ENCODE results near the gene LRRK1. TPM values are rescaled to one million over a fixed set of nuclear protein-coding genes. Genes with fewer than 3 reads are reported as not detected.

The LRRK1 gene
- polyA plus RNA-seq, 1 of the 3 experiments (the other 2 are of a cell fraction), result 6.9 TPM

GRCh38 chr15:101051291-101052030 is 132.3 kb downstream of the LRRK1 start:
- H3K36me3 ChIP-seq (replicated peaks in 1 of 2; ENCODE audit: control insufficient read depth in 1 of 2, insufficient read depth in 2 of 2, low read length in 1 of 2), result peaks cover 4 to 19% of the 10 kb centered on the region in 2 experiments
- TF ChIP-seq SMC3 (IDR thresholded peaks at IDR 0.05; ENCODE audit: low read depth, low read length), result no peak
- no peak for TF ChIP-seq CHD2 (IDR thresholded peaks at IDR 0.05; ENCODE audit: low read length, partially characterized antibody)
- TF ChIP-seq, protein P1, sequence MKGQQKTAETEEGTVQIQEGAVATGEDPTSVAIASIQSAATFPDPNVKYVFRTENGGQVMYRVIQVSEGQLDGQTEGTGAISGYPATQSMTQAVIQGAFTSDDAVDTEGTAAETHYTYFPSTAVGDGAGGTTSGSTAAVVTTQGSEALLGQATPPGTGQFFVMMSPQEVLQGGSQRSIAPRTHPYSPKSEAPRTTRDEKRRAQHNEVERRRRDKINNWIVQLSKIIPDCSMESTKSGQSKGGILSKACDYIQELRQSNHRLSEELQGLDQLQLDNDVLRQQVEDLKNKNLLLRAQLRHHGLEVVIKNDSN (IDR thresholded peaks at IDR 0.05; ENCODE audit: borderline replicate concordance, low read depth), result no peak
- TF ChIP-seq EZH2phosphoT487 (IDR thresholded peaks at IDR 0.05; ENCODE audit: borderline replicate concordance, low read depth), result no peak
- no peak for TF ChIP-seq CTCF (IDR thresholded peaks at IDR 0.05)
- TF ChIP-seq REST (IDR thresholded peaks at IDR 0.05; ENCODE audit: low read depth, low read length), result no peak
- TF ChIP-seq, protein P2, sequence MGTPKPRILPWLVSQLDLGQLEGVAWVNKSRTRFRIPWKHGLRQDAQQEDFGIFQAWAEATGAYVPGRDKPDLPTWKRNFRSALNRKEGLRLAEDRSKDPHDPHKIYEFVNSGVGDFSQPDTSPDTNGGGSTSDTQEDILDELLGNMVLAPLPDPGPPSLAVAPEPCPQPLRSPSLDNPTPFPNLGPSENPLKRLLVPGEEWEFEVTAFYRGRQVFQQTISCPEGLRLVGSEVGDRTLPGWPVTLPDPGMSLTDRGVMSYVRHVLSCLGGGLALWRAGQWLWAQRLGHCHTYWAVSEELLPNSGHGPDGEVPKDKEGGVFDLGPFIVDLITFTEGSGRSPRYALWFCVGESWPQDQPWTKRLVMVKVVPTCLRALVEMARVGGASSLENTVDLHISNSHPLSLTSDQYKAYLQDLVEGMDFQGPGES (IDR thresholded peaks at IDR 0.05; ENCODE audit: low read depth, low read length), result no peak
- no peak for TF ChIP-seq FOXJ3 (CRISPR knock-in tag; IDR thresholded peaks at IDR 0.05)
- POLR2A ChIA-PET, result no interaction called here

More at GRCh38 chr15:101051291-101052030, 132.3 kb downstream of the LRRK1 start:
- 91% methylated on average over 19 of the region's 28 CpGs for WGBS (ENCODE audit: low lambda C conversion rate)
- Histone ChIP-seq H3K4me3 (ENCODE audit: low read depth in 2 of 2, low read length in 1 of 2) (no peak overlapping the region), H3K4me1 (ENCODE audit: control insufficient read depth in 1 of 2, insufficient read depth in 2 of 2, low read depth in 1 of 2, low read length in 1 of 2) (no peaks in the 10 kb centered on the region; a peak in 1 of 4 replicates), H3K27ac (ENCODE audit: low read depth in 2 of 2, low read length in 1 of 2) (no peak overlapping the region), H4K20me1 (ENCODE audit: insufficient read depth) (no peaks in the 10 kb centered on the region), H3F3A (replicated peaks; ENCODE audit: insufficient read depth) (no peaks in the 10 kb centered on the region), H3K9me2 (no peaks in the 10 kb centered on the region), H3K9me3 (no peaks in the 10 kb centered on the region), H3K27me3 (ENCODE audit: insufficient read depth) (no peaks in the 10 kb centered on the region), H3K9ac (no peak overlapping the region), H2AFZ (ENCODE audit: low read depth) (no peak overlapping the region), H3K79me2 (ENCODE audit: insufficient read depth) (no peaks in the 10 kb centered on the region), H3K4me2 (no peak overlapping the region)
- CTCF ChIA-PET, result no interaction called here
- peak; percentile 16 for DNase-seq
